T-helper 1 cell (primary cell): ENCODE data around the gene CTSO.
A peak's percentile ranks its signal among the peaks of the same experiment; 100 is the strongest.

Source experiments
- DNase-seq, 5 donors: peaks; one replicate each; pipeline ENCODE4 v3.0.0-alpha.2; 2012 to 2020
- total RNA-seq, 4 donors: gene quantifications; one replicate each; lab custom pipeline; 2026; lab: John Stamatoyannopoulos, UW

CTSO gene, protein sequence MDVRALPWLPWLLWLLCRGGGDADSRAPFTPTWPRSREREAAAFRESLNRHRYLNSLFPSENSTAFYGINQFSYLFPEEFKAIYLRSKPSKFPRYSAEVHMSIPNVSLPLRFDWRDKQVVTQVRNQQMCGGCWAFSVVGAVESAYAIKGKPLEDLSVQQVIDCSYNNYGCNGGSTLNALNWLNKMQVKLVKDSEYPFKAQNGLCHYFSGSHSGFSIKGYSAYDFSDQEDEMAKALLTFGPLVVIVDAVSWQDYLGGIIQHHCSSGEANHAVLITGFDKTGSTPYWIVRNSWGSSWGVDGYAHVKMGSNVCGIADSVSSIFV
- 10.6 to 23.1 (median 15.8) reads per million in 4 donors for total RNA-seq

DNA sequence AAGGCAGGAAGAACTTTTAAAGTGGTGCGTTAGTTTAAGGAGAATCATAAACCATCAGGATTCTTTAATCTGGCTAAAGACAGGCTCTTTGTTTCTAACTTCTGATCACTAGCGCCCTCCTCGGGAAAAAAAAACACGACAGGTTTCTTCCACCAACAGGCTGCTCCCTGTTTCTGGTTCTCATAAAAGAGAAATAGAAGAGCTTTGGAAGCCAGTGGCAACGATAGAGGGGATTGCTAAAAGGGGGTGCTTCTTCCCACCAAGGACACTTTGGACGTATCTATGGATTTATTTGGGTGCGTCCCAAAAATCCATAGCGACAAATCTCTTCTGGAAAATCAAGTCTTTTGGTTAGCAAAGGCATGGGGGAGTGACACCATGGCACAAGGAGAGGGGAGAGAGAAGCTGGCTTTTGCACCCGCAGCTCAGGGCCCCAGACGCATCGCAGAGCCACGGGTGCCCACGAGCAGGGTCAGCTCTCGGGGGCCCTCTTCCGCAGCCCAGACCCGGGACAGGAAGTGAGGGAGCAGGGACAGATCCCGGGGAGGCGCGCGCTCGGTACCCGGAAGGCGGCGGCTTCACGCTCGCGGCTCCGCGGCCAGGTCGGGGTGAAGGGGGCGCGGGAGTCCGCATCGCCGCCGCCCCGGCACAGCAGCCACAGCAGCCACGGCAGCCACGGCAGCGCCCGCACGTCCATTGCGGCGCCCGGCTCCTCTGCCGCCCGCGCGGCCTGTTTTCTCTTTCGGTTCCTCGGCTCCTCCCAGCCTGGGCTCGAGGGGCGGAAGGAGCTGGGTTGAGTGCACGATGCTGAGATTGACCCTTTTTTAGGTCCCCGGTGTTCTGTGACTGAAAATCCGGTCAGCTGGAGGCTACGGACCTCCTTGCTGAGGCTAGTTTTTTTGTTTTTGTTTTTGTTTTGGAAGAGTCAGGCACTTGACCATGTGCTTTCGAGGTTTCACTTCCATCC, at the start of gene CTSO:
TSS of gene CTSO (minus strand) at position 716 of the 967 bp plus-strand sequence. CDS start at position 697, 19 bp downstream.
- DNase-seq, result peak; percentile 39 to 76 (median 55)

DNA sequence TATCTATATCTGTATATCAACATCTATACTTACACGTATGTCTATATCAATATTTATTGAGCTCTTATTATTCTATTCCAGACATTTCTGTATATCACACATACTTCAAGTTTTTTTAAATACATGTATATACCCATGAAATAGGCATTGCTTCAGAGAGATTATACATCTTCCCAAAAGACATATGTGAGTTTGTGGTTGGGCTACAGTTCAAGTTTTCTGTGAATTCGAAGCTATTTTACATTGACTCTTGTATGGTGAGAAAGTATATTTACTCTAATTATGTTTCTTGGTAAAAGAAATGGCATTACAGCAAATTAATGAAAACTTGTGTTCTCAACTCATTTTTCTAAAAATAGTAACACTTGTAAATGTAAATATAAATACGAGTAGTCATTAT, 46.8 kb upstream of the CTSO start:
- no peak for DNase-seq

DNA sequence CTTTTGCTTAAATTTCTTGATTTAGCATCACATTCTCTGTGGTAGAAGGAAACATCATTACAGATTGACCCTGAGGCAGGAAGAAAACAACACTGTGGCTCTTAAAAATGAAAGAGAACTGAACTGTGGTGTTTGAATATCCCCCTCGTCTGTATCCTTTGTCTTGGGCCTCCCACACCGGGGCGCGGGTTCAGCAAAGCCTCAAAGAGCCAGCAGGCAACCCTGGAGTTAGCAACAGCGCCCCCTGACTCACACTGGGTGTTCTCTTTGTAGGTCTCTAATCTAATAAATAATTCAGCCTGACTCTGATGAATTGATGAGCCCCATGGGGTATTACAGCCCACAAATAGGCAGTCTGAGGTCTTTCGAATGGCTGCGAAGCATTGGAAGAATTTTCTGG, 46.1 kb upstream of the CTSO start:
- no peak for DNase-seq

DNA sequence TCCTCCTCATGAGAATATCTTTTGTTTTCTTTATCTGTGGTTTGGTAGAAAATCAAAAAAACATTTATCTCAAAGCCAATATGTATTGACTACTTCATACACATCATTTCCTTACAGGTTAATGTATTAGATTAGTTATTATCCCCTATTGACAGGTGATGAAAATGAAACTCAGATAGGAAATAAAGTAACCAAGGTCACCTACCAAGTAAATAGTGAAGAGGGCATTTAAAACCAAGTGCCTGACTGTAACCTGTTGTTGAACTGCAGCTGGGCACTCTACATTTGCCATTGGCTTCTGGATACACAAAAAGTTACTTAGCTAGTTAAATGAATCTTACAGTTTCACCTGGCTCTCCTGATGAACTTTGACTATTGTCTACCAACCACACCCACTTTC, 41.4 kb upstream of the CTSO start:
- DNase-seq, result no peak

DNA sequence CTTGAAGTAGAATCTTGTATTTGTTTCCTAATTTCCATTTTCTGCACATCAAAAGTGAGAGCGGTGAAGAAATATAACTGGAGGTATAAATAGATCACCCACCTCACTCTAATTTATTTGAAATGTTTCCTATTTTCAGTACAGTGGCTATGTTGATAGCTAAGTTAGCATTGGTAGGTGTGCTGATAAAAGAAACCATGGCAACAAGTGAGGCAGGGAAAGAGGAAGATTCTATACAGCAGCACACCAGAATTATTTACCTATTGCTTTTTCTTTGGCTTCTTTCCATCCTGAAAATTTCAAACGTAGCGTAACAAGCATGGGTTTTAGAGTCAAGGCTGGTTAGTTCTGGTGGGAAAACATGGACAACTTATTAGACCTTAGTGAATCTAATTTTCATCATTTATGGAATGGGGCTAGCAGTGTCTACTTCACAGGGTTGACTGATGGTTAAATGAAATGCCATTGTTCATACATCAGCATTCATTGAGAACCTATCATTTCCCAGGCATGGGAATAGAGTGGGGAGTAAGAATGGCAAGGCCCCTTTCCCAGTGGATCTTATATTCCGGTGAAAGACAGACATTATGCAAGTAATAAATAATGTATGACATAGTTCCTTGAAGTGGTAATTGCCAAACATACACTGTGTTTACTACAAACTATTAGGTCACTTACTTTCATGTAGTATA, 30.6 kb upstream of the CTSO start:
- no peak for DNase-seq

DNA sequence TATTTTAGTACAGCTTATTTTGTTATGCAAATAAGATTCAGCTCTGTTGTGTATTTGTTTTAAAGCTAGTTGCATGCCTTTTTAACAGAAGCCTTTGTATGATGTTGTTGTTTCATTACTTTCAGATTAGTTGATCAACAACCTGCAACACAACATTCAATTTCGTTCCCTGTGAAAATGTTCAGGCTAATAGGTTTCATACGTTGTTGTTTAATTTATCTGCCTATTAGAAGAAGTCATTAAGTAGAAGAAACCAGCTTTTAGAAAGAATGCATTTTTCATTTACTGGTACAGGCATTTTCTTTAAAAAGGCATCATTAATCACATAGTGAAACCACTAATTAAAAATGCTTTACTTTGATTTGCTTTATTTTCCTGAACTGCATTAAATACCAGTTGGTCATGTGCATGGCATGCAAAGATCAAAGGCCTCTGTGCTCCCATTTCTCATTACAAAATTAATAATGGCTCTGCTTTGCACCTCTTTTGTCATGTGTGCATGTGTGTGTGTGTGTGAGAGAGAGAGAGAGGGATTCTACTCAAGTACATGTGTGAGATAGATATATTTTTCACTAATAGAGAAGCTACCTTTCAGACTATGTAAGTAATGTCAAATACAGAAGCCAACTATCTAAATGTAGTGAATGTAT, 29.2 kb upstream of the CTSO start:
- DNase-seq, result no peak

DNA sequence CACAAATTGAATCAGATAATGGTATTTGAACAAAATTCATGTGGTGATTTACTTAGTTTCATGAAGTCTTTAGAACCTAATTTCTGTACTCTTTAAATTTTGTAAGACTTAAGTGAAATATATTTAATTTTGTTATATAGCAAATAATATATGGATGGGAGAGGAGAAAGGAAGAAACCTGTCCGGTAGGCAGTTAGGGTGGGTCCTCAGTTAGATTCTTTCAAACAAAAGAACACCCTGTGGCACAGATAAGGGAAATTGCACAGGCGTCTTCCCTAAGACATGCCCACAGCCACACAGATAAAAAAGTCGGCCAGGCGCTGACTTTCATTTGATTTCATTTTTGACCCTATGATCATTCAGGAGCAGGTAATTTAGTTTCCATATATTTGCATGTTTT, 25.1 kb upstream of the CTSO start:
- DNase-seq, result no peak

DNA sequence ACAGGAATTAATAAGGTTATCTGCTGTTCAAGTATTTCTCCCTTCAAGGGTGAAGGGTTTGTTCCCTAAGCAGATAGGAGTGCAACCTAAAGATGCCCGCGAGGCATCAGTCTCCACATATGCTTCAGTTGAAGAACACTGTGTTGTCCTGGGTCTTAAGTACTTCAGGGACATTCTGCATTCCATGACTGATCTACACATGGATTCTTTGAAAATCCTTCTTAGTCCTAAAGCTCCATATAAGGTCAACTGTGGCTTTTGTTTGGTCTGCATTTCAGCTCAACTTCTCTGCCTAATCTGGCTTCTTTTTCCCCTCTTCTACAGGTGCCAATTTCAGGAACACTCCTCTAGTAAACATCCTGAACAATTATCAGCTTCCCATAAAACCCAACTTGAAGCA, 21.8 kb upstream of the CTSO start:
- DNase-seq, result no peak

DNA sequence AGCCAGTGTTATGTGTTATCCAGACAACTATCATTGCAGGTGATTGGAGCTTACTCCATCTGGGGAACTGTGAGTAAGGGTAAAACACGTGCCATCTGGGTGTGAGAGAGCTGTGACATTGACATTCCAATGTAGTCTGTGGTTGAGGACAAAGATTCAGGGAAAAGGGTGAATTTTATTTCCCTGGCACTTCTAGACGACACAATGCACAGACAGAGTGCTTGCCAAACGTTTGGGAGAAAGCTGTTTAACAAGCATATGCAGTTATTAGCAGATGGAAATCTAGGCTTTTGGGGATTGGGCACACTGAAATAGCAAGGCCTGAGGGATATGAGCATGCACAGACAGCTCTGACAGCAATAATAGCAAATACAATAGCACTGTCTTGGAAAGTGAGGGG, 21.3 kb upstream of the CTSO start:
- no peak for DNase-seq

DNA sequence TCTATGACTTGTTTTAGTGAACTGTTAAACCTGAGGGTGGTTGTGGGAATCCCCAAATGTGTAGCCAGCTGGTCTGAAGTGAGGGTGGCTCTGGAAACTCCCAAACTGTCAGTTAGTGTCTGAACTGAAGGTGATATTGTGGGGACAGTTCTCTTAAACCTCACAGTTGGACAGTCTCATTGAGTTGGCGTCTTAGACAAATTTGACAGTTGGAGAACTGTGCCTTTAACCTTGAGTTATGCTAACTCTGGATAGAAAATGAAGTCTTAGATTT, 20.7 kb upstream of the CTSO start:
- DNase-seq, result peak in 1 of 5 donors; percentile 10

DNA sequence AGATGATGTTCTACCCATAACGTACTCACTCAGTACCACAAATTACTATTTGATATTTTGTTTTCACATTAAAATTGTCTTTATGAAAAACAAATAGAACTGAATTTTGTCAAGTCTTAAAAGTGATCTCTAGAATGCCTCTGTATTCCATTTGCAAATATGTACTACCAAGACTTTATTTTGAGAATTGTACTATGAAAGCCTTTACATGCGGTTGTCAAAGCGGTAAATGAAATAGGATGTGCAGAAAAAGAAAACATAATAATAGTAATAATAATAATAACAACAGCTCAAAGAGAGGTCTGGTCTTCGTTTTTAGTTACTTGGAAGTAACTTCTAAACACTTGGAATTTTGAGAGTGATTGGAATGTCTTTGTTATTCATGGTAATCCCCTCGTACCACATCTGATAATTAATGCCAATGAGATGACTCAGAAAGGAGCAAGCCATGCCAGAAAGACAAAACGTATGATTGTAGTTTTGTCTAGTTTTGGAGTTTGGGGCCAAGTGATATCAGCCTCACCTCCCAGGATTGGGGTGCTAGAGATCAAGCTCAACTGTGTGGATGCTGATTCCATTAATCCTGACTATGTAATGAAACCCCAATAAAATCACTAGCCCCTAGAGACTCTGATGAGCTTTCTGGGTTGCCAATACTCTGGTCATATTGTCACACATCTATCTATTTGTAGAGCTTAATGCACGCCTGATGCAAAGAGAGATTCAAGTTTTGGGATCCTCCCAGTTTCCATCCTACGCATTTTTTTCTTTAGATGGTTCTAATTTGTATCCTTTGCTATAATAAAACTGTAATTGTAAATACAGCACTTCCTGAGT, 20.2 kb upstream of the CTSO start:
- no peak for DNase-seq

DNA sequence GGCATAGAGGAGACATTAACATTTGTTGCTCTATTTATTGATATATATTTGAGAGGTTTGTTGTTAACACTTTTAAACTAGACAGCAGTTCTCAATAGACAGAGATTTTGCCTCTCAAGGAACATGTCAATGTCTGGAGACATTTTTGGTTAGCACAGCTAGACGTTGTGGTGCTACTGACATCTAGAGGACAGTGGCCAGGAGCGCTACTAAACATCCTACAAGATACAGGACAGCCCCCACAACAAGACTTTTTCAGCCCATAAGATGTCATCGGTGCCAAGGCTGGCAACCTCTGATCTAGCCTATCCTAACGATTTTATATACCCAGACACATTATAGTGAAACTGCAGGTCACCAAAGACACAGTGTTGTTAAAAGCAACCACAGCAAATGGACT, 18.4 kb upstream of the CTSO start:
- DNase-seq, result peak in 1 of 5 donors; percentile 3

DNA sequence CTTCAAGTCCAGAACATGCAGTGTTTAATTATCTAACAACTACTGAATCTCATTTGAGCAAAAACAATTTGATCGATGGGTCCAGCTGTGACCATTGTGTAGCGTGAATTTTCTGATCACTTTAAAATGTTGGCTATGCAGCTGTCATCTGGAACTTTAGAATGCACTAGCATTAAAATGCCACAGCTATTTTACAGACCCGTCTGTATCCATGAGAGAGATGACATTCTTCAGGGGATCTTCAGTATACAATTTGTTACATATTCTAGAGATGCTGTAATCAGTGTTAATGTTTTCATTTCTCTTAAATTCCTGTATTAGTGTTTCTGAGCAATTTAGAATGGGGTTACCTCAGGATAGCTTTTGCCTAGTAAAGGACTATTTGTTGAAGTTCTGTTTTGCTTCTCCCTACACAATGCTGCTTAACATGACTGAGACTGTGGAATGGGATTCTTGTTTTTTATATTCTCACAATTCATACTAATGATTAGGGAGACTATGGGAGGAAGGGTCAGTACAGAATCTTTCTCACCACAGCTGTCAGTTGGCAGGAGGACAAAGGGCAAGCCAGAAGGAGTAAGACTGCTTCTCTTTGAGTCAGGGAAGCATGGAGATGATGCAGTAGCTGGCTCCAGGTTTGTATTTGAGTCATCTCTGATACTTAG, 13.2 kb upstream of the CTSO start:
- no peak for DNase-seq

DNA sequence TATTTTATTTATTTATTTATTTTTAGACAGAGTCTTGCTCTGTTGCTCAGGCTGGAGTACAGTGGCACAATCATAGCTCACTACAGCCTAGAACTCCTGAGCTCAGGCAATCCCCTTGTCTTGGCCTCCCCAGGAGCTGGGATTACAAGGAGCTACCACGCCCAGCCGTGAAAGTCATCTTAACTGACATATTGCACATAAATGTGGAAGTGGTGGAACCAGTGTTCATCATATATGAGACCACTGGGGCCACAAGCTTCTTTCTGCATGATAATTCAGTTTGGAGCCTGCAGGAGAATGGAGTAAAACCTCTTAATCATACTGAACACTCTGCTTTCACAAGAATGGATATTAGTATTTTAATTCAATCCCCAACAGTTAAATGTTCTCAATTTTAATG, 12.5 kb upstream of the CTSO start:
- DNase-seq, result no peak

DNA sequence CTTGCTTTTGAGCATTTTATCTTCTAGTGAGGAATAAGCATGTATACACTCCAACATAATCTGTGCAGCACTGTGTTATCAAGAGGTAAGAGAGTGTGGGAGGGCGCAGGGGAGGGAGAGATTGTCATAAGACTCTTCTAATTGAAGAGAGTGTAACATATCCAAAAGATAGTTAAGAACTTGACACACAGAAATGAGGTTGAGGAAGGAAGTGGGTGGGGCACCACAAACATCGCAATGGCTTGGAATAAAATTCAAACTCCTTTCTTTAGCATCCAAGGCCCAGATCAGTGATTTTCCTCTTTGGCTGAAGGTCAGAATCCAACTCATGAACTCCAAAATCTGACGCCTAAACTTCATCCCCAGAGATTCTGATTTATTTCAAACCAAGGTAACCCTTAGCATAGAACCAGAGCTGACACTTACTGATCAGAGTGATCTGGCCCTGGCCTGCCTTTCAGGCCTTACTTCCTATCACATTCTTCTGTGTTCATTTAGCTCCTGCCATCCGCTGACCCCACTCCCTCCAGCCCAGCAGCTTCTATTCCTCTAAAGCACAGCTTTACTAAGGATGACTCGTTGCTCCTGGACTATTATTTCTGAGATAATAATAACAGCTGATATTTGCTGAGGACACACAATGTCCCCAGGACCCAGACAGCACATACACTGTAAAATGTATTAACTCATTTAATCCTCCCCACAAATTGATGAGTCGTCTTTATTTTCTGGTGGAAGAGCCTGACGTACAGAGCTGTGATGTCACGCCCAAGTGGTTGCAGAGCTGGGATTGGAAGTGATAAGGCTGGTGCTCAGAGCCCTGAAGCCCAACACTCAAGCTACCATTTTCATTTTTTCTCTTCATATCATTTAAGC, 10.6 kb upstream of the CTSO start:
- no peak for DNase-seq

DNA sequence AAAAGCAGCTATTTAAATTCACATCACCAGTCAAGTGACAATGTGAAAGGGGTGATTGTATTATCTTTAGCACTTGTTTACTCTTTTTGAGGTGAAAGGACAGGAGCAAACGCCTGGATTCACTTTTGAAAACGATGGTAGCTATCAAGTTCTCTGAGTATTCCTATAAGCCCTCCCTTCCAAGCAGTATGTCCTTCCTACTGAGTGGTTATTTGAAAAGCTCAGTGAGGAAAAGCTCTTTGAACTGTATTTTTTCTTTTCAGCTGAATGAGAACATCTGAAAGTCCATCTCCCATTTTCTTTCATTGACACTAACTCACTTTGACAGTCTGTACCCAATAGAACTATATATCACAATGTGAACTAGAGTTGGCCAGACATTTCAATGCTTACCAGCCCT, 9.1 kb upstream of the CTSO start:
- no peak for DNase-seq

DNA sequence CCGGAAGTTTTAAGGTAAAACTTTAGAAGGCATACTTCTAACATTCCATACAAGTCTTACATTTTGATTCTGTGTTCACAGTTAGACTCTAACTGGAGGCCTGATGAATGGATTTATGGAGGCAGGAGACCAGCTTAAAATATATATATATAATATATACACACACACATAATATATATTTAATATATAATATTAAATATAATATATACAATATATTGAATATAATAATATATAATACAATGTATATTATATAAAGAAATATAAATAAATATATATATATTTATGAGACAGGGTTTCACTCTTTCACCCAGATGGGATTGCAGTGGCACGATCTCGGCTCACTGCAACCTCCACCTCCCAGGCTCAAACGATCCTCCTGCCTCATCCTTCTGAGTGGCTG, 7.9 kb upstream of the CTSO start:
- DNase-seq, result no peak

DNA sequence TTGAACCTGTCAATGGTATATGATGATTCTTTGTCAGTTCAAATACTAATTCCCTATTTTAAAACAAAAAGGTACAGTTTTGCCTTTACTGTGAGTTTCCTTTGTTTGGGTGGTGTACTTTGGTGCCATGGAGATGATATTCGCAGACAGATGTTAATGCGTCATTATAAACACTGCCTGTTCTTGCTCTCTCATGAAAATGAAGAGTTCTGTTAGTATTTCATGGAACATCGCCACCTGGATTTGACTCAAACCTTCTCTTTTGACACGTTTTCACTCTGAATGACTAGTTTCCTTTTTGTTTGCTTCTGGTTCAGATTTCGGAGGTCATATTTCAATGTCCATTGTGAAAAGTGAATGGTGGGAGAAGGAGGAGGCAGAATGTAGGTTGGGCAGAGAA, 6.9 kb upstream of the CTSO start:
- no peak for DNase-seq

DNA sequence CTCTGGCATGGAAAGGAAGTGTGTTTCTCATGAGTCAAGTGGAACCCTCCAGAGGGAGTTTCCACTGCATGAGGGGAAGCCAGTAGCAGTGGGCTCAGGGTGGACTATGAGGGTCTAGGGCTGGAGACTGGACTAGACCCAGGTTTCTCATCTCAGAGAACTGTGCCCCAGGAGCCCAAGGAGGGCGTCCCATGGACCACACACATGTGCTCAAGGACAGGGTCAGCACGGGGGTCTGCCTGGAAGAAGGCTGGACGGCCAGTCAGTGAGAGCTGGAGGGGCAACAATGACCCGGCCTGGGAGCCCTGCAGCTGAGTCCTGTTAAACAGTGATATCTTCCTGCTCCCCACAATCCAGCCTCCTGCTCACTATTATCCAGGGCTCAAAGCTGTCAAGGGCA, 5.8 kb upstream of the CTSO start:
- no peak for DNase-seq

DNA sequence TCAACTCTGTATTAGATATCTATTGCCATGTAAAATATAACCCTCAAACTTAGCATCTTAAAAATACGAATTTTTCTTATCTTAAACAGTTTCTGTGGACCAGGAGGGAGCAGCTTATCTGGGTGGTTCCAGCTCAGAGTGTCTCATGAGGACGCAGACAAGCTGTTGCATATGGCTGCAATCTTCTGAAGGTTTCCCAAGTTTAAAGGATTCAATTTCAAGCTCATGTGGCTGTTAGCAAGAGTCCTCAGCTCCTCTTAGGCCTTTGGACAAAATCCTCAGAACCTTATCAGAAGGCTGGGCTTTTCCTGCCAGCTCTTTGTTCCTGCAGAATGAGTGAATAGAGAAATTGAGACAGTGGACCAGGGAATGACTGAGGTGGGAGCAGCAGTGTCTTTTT, 2.8 kb upstream of the CTSO start:
- no peak for DNase-seq

DNA sequence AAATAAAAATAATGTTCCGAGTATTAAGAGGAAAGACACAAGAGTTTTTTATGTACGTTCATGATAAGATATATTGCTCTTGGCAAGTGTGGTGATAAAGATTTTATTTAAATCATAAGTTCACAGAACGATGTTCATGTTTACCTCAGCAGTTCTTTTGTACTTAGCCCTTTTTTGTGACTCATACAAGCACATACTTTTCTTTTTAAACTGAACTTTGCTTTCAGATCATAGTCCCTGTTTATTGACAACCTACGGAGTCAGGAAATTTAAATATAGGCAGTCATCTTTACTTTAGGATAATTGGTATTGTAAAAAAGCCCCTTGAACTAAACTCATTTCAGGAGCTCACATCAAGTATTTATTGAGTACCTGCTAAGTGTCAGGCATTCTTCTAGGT, 1.3 kb upstream of the CTSO start:
- no peak for DNase-seq
